Liver (tissue), 3 donors: ENCODE data around the gene ERC2.

ENCODE experiments used
- CTCF ChIP-seq: fragments of 150-350 bp; IDR thresholded peaks from 2 replicates; pipeline ENCODE4 v1.5.1; 2017; ENCODE audit warnings: improper control_type of control experiment, low read depth, low read length; ENCODE audit not compliant: missing input control
- FOXA1 ChIP-seq: IDR thresholded peaks from 2 replicates; pipeline ENCODE4 v1.6.1; 2016; ENCODE audit warnings: antibody characterized with exemption
- FOXA2 ChIP-seq: IDR thresholded peaks from 2 replicates; pipeline ENCODE4 v1.6.1; 2016; ENCODE audit warnings: antibody characterized with exemption
- GABPA ChIP-seq, 2 donors: IDR thresholded peaks in 1 of 2; conservative IDR thresholded peaks in 1 of 2; 2 replicates each; pipeline ENCODE4 v1.6.1; 2016; ENCODE audit warnings: antibody characterized with exemption in 2 of 2, mild to moderate bottlenecking in 1 of 2, moderate library complexity in 1 of 2
- HNF4A ChIP-seq, 2 donors: conservative IDR thresholded peaks; 2 replicates each; pipeline ENCODE4 v1.6.1; 2016; ENCODE audit warnings: antibody characterized with exemption in 2 of 2, mild to moderate bottlenecking in 2 of 2
- JUND ChIP-seq, 2 donors: IDR thresholded peaks; 2 replicates each; pipeline ENCODE4 v1.6.1; 2016; ENCODE audit warnings: antibody characterized with exemption in 2 of 2
- MAX ChIP-seq: IDR thresholded peaks from 2 replicates; pipeline ENCODE4 v1.6.1; 2016; ENCODE audit warnings: antibody characterized with exemption
- RAD21 ChIP-seq, 2 donors: IDR thresholded peaks; 2 replicates each; pipeline ENCODE4 v1.6.1; 2016; ENCODE audit warnings: antibody characterized with exemption in 2 of 2, mild to moderate bottlenecking in 2 of 2
- RXRA ChIP-seq, 2 donors: IDR thresholded peaks; 2 replicates each; pipeline ENCODE4 v1.6.1; 2017 to 2018; ENCODE audit warnings: antibody characterized with exemption in 2 of 2, mild to moderate bottlenecking in 1 of 2
- SP1 ChIP-seq: IDR thresholded peaks from 2 replicates; pipeline ENCODE4 v1.6.1; 2018; ENCODE audit warnings: antibody characterized with exemption, mild to moderate bottlenecking
- TAF1 ChIP-seq: conservative IDR thresholded peaks from 2 replicates; pipeline ENCODE4 v1.6.1; 2016; ENCODE audit warnings: antibody characterized with exemption, mild to moderate bottlenecking
- YY1 ChIP-seq: IDR thresholded peaks from 2 replicates; pipeline ENCODE4 v1.6.1; 2016; ENCODE audit warnings: antibody characterized with exemption, mild to moderate bottlenecking
- ZBTB33 ChIP-seq: IDR thresholded peaks from 2 replicates; pipeline ENCODE4 v1.6.1; 2016; ENCODE audit warnings: antibody characterized with exemption
- donor health status: healthy.
- donor health status: healthy.

- TF ChIP-seq CTCF (no peak), RAD21 (IDR thresholded peaks at IDR 0.05) (no peak), JUND (IDR thresholded peaks at IDR 0.05) (no peak), GABPA (IDR thresholded peaks at IDR 0.05 in 1 of 2, conservative IDR thresholded peaks at IDR 0.05 in 1 of 2) (no peak), FOXA2 (no peak), RXRA (IDR thresholded peaks at IDR 0.05) (no peak), MAX (no peak), SP1 (no peak), HNF4A (conservative IDR thresholded peaks at IDR 0.05) (no peak), ZBTB33 (no peak), TAF1 (no peak), YY1 (no peak), FOXA1 (no peak)
Observed at GRCh38 chr3:56322862-56323261, 145.4 kb downstream of the ERC2 start.
